ENCODE data around the gene POLR1A. TPM values are rescaled to one million over a fixed set of nuclear protein-coding genes. Genes with fewer than 3 reads are reported as not detected.

The POLR1A gene
- total and polyA plus RNA-seq, 2 of the 8 experiments (the other 6 are each of a cell fraction or from before 2014, with no cell fraction given) = 8.9 to 58.1 TPM

GRCh38 chr2:85976106-85976920 is 129.4 kb downstream of the POLR1A start (continued):
- TF ChIP-seq CHD7 (IDR thresholded peaks at IDR 0.05; ENCODE audit: insufficient replicate concordance, low read length) (no peak), RNF2 (IDR thresholded peaks at IDR 0.05; ENCODE audit: borderline replicate concordance, low read depth, low read length, missing control alignments, poor library complexity, severe bottlenecking) (no peak), EGR1 (IDR thresholded peaks at IDR 0.05; ENCODE audit: borderline replicate concordance, low read depth, low read length) (no peak), EP300 (IDR thresholded peaks at IDR 0.05; ENCODE audit: borderline replicate concordance in 1 of 2, low read depth in 2 of 2, low read length in 2 of 2) (no peak), HDAC2 (IDR thresholded peaks at IDR 0.05; ENCODE audit: borderline replicate concordance in 1 of 2, low read depth in 2 of 2, low read length in 2 of 2) (no peak), TAF7 (optimal IDR thresholded peaks at IDR 0.05; ENCODE audit: borderline replicate concordance, low read depth, low read length) (no peak), GABPA (IDR thresholded peaks at IDR 0.05; ENCODE audit: borderline replicate concordance, insufficient read depth, low read length) (no peak), KDM4A (IDR thresholded peaks at IDR 0.05; ENCODE audit: low read depth, low read length, severe bottlenecking) (no peak)

Measured in H1 (cell line).